Measurements from ENCODE around the gene PLXDC2.

The PLXDC2 gene

GRCh38 chr10:19817231-19817933 lies 1.1 kb downstream of the PLXDC2 start:
- DNase-seq: peak; percentile 71

GRCh38 chr10:19818876-19819275 lies 2.6 kb downstream of the PLXDC2 start:
- DNase-seq: no peak

- no peak for DNase-seq
Observed at GRCh38 chr10:19819419-19820033, 3.3 kb downstream of the PLXDC2 start.

GRCh38 chr10:19824381-19825342 lies 8.4 kb downstream of the PLXDC2 start:
- DNase-seq: no peak

GRCh38 chr10:19825700-19826099 lies 9.5 kb downstream of the PLXDC2 start:
- no peak for DNase-seq

- DNase-seq: no peak
Observed at GRCh38 chr10:19826712-19827111, 10.5 kb downstream of the PLXDC2 start.

- no peak for DNase-seq
Observed at GRCh38 chr10:19828278-19829049, 12.2 kb downstream of the PLXDC2 start.

- no peak for DNase-seq
Observed at GRCh38 chr10:19832699-19833098, 16.5 kb downstream of the PLXDC2 start.

GRCh38 chr10:19833170-19833824 lies 17.1 kb downstream of the PLXDC2 start:
- no peak for DNase-seq

- no peak for DNase-seq
Observed at GRCh38 chr10:19835952-19836351, 19.7 kb downstream of the PLXDC2 start.

GRCh38 chr10:19839090-19839489 lies 22.9 kb downstream of the PLXDC2 start:
- no peak for DNase-seq

- no peak for DNase-seq
Observed at GRCh38 chr10:19839552-19839951, 23.3 kb downstream of the PLXDC2 start.

- no peak for DNase-seq
Observed at GRCh38 chr10:19840776-19841175, 24.5 kb downstream of the PLXDC2 start.

GRCh38 chr10:19843487-19843886 lies 27.3 kb downstream of the PLXDC2 start:
- no peak for DNase-seq

GRCh38 chr10:19845503-19846368 lies 29.5 kb downstream of the PLXDC2 start:
- no peak for DNase-seq

- no peak for DNase-seq
Observed at GRCh38 chr10:19847321-19847720, 31.1 kb downstream of the PLXDC2 start.

- DNase-seq: no peak
Observed at GRCh38 chr10:19848226-19848985, 32.2 kb downstream of the PLXDC2 start.

- no peak for DNase-seq
Observed at GRCh38 chr10:19853831-19854230, 37.6 kb downstream of the PLXDC2 start.

GRCh38 chr10:19857876-19858275 lies 41.6 kb downstream of the PLXDC2 start:
- no peak for DNase-seq

- no peak for DNase-seq
Observed at GRCh38 chr10:19860107-19860506, 43.9 kb downstream of the PLXDC2 start.
